GM19397 (cell line): ENCODE data around the gene TCEA3.

Experiments used
- ATAC-seq: cut with Tn5 transposase; IDR thresholded peaks from one replicate; pipeline ENCODE4 v1.9.1; 2021; ENCODE audit warnings: mild to moderate bottlenecking, moderate library complexity; ENCODE audit not compliant: unreplicated experiment

The TCEA3 gene

DNA sequence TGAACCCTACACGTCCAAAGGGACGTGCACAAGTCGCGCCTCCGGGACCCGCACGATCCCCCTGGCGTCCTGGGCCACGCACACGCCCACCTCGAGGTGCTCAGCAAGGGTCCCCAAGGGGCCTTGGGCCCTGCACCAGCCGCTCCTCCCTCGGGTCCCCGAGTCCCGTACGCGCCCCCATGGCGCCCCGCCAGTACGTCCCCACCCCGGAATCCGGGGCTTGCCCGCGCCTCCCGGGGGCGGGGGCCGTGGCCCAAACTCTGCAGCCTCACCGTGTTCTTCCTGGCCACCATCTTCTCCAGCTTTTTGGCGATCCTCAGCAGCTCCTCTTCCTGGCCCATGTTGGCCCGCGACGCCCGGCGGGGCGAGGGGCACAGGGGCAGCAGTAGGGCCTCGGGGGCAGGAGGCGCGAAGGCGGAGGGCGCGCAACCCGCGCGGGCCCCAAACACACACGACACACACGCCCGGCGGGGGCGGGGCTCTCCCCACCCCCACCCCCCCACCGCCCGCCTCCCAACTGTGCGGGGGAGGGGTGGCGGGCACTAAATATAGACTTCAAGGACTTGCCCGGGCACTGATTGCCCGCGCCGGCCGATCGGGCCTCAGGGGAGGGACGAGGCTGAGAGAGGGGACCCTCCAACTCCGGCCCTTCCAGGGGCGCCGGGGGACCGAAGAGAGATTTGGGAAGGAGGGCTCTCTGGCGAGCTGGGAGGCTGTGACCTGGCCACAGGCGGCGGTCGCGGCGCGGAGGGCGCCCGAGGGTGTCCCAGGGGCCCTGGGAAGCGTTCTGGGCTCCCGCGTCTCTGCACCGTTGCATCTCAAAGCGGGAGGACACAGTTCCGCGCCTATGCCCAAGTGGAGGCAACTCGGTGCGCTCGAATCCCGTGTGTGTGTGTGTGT lies at the start of gene TCEA3:
Gene TCEA3 (minus strand): TSS at position 456 of the 900 bp plus-strand sequence. CDS start 115 bp downstream, at position 341.
- ATAC-seq, result no peak

DNA sequence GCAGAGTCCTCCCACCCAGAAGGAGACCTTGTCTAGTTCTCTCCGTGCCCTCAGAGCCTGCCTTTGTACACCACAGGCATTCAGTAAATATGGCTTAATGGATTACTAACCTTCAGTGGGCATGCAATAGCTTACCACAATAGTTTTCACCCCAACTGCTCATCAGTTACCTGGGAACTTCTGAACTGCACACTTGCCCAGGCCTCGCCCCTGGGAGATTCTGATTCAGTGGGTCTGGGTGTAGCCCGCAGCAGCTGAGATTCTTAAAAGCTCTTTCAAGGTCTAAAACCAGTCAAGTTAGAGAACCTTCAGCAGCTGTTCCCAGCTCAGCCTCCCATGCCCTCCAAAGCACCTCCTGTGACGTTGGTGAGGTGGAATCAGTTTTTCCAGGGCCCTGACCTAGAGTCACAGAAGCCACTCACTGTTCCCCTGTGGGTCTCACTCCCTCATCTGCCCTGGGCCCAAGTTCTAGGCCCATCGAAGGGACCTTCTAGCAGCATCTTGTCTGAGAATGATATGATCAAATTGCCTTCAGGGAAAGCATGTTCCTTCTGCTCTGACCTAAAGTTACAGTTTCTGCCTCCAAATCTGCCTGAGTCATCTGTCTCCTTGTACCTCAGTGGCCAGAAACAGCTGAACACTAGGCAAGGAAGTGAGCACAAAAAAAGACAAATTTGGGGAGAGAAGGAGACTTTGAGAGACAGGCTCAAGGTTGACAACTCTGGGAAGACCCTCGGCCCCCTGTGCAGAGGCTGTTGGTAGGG lies 48.7 kb upstream of the TCEA3 start:
- ATAC-seq, result no peak

DNA sequence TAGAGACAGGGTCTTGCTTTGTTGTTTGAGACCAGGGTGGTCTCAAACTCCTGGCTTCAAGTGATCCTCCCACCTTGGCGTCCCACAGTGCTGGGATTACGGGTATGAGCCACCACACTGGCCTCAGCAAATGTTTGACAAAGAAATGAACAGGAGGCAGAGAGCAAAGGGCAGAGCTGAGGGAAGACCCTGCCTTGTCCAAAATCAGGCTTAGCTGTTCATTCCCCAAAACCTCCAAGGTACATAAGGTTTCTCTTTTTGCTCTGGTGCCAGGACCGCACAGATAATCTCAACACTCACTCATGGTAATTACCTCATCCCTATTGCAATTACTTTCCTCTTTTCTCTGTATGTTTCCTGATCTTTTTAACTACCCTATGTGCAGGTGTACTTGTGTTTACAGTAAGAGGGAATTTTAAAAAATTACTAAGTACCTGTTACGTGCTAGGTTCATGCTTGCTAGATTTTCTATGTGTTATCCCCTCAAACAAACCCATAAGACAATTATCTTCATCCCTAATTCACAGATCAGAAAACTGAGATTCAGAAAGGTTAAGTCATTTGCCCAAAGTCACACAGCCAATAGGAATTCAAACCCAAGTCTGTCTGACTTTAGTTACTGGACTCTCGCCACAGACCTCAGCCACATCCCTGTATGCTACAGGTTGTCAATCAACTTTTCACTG lies 47.9 kb upstream of the TCEA3 start:
- ATAC-seq, result no peak

DNA sequence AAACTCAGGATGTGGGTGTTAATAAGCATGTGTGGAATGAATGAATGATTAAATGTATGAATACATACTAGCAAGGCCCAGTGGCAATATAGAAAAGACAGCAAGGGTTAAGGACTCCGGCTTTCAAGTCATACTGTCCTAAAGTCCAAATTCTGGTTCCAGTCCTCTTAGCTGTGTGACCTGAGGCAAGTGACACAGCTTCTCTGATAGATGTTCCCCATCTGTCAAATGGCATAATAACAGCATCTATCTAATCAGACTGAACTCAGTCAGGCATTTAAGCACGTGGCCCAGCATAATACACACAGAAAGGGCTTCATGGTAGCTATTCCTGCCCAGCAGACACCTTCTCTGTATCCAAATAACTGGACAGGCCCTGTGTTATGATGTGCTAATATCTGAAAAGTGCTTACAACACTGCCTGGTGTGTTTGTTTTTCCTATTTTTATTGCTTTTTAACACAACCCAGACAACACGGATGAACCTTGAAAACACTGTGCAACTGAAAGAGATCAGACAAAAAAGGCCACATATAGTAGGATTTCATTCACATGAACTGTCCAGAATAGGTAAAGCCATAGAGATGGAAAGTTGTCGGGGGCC lies 47.0 kb upstream of the TCEA3 start:
- no peak for ATAC-seq

DNA sequence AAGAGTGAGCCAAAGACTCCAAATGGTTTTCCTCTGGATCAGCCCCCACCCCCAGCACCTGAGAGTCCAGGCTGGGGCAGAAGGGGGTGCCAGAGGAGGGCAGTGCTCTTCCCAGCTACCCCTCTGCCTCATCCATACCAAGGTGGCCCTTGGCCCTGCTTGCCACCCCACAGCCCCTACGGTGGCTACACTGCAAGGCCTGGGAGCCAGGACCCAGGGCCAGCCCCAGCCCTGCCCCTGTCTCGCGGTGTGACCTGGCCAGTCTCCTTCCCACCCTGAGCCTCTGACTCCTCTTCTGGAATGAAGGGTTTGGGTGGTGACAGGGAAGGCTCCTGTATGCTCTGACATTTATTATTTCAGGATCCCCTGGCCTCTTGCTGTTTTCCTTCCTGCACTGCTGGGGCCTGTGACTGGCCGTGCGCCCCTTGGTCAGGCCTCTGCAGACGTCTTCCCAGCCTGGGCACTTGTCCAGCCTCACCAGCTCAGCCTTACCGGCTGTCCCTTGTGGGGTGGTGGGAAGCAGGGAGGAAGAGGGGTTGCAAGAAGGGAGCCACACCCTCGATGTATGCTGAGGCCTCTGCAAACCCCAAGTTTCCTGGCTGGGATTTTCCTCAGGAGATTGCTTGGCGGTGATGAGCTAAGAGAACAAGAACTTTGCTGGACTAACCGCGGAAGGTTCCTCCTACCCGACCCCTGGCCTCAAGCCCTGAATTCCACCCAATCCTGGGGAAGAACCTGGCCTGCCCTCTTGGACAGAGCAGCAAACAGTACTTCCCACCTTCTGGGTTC lies 45.9 kb upstream of the TCEA3 start:
- ATAC-seq, result no peak

DNA sequence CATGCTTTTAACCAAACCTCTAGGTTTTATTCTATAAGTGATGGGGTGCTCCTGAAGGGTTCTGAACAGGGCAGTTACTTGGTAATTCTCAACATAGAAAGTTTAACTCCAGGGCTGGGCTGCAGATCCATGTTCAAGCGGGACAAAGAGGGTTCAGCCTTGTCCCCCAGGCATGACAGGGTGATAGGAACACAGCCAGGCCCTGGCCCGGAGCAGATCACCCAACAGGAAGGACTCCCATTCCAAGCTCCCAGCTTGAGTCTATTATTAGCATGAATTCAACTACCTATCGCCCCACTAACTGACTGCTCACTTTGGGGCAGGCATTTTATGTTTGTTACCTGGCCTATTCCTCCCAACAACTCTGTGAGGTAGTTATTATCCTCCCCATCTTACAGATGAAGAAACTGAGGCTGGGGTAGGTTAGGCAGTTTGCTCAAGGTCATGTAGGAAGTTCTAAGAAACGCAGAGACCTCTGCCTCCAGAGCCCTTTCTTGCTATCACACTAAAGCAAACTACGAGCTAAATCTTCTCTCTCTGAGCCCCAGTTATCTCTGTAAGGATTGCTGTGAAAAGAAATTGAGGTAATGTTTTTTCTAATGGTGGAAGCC lies 44.9 kb upstream of the TCEA3 start:
- no peak for ATAC-seq

DNA sequence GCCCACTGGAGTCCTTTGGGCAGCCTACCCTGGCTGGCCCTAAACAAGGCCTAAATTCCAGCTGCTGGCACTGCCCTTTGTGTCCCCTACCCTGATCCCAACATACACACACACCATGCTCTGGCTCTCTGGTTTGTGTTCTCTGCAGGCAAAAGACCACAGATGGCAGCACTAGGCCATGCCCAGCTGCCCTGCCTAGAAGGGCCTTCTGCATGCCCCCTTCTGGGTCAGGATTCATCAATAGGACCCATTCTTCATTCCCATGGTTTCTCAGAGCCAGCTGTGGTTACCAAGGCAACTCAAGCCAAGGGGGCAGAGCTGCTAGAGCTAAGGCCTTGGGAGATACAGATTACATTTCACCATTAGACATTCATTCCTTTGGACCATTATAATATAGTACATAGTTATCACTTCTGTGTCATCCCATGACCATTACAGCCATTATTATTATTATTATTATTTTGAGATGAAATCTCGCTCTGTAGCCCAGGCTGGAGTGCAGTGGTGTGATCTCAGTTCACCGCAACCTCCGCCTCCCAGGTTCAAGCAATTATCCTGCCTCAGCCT lies 42.0 kb upstream of the TCEA3 start:
- no peak for ATAC-seq

DNA sequence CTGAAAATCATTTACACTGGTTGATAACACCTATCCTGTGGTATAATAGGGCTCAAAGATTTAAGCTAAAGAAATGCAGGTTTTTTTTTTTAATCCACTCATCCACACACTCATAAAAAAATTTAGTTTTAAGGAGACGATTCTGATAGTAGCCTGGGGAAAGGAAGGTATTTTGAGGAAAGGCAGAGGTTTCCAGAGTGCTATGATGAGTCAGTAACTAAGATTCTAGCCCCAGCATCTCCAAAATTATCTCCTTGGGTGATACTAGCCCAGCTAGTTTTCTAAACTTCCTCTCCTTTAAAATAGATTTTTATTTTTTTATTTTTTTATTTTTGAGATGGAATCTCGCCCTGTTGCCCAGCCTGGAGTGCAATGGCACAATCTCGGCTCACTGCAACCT lies 38.7 kb upstream of the TCEA3 start:
- no peak for ATAC-seq

DNA sequence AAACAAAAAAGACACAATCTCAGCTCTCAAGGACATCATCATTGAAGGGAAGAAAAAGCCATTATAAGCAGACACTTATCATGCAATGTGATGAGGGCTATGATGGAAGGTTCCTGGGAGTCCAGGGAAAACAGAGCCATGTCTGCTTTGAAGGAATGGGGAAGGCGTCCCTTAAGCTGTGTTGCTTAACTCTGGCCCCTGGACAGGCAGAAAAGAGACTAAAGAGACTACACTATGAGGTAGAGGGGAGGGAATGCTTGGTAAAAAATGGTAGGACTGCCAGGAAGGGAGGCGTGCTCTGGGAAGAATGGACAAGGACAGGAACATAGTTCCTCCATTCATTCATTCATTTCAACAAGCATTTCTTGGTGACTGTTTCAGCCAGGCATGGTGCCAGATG lies 38.2 kb upstream of the TCEA3 start:
- ATAC-seq, result no peak

DNA sequence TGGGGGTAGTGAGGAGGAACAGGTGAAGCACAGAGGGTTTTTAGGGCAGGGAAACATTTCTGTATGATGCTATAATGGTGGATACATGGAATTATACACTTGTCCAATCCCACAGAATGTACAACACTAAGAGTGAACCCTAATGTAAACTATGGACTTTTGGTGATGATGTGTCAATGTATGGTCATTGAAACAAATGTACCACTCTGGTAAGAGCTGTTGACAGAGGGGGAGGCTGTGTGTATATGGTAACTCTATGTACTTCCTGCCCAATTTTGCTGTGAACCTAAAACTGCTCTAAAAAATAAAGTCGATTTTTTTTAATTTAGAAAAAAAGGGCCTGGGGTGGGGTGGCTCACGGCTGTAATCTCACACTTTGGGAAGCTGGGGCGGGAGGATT lies 36.5 kb upstream of the TCEA3 start:
- ATAC-seq, result no peak

DNA sequence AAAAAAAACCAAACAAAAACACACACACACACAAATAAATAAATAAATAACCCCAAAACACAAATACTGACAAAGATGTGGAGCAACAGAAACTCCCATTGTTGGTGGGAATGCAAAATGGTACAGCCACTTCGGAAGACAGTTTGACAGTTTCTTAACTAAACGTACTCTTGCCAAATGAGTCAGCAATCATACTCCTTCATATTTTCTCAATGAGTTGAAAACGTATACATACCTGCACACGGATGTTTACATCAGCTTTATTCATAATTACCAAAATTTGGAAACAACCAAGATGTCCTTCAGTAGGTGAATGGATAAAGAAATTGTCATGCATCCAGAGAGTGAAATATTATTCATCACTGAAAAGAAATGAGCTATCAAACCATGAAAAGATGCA lies 36.0 kb upstream of the TCEA3 start:
- no peak for ATAC-seq

DNA sequence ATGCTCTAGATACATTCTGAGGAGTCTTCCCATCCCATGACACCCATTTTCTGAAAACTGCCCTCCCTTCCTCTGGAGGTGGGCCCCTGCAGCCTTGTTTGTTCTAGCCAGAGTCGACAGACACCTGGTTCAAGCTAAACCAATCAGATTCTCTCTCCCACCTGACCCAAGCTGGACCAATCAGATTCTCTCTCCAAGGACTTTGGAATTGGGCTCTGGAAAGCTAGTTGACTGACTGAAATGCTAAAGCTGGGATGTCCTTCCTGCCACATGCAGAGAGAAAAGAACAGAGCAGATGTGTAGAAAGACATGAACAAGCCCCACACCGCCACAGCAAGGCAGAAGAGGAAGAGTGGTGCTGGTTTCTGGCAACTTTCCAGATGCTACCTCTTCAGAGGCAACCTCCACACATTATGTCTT lies 34.8 kb upstream of the TCEA3 start:
- ATAC-seq, result no peak

DNA sequence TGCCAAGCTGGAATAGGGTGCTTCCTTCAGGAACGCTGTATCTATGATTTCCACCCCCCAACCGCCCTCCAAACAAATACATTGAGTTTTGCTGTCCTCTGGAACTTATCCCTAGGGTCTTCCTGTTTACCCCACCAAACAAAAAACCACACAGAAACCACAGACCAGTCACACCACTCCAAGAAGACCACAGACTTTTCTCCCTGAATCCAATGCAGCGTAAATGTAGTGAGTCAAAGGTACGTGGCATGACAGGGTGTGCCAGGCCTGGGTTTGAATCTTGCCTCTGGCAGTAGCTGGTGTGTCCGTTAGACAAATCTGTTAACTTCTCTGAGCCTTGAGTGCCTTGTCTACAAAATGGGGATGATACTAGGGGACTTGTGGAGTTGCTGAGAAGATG lies 31.7 kb upstream of the TCEA3 start:
- no peak for ATAC-seq

DNA sequence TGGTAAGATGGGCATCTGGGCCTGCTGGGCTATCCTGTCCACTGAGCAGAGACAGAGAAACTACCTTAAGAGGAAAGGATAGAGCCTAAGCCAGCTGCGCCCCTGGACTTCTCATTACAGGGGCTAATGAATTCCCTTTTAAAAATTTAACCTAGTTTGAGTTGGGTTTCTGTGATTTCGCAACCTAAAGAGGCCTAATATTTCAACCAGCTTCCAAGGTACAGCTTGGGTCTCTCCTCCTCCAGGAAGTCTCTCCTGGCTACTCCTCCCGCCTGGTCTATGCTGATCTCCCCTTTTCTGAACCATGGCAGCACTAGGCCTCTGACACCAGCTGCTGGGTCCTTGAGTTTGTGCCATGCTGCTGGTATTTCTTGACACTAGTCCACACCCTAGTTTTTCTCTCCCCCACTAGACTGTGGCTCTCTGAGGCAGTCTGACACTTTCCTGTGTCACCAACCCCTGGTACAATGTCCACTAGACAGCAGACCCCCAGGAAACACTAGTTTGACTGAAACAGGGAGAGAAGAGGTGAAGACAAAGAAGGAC lies 29.0 kb upstream of the TCEA3 start:
- ATAC-seq, result no peak

DNA sequence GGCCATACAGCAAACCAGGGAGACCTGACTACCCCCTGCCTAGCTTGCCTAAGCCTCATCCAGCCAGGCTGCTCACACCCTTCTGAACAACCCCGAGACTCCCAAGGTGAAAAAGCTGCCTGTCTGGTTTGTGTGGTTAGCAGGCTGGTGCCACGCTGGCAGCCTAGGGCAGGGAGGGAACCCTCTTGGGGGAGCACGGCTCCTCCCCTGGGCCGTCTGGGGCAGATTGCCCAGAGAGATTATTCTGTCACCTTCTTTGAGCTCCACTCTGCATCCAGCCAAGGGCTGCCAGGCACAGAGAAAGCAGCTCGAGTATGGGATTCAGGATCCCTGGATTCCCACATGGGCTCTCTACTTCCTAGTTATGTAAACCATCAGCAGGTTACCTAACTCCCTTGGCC lies 27.5 kb upstream of the TCEA3 start:
- no peak for ATAC-seq

DNA sequence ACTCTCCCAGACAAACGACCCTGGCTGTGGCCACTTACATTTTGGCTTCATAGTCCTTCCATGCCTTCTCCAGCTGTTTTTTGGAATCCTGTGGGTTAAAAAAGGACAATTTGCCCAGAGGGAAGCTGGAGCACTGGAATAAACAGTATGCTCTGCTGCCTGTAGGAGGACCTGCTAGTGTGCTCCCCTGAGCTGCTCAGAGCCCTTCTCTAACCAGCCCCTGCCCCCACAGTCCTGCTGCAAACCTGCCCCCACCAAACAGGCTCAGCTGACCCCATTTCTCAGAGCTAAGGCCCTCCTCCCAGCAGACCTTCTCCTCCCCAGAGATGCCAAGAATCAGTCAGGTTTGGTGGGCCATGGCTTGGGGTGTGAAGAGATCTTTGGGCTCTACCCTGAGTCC lies 26.9 kb upstream of the TCEA3 start:
- no peak for ATAC-seq

DNA sequence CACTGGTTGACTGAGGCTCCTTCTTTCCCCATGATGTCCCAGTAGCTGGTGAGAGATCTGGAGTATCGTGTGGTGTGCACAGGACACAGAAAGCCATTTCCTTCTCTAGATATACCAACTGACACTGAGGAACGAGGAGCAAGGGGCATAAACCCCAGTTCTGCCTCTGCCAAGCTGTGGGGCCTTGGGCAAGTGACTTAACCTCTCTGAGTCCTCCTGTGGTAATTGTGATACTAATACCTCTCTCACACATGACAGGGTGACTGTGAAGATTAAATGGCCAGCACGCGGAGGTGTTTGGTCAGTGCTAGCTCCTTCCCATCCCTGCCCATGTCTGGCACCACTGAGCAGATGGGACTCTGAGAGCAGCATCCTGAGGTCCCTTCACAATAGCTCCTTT lies 26.3 kb upstream of the TCEA3 start:
- no peak for ATAC-seq

DNA sequence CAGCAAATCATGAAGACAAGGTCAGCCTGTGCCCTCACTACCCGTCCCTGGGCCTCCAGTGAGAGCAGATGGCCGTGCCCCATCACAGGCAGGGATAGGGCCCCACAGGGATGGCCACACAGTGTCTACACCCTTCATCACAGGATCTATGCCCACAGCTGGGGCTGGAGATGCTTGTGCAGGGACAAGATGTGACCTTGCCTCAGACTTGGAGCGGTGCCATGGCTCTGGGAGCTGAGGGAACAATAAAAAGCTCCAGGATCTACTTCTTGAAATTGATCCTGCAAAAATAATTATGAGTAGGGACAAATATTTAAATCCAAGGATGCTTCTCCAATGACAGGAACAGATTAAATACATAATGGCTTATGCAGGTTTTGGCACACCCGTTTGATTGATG lies 25.4 kb upstream of the TCEA3 start:
- ATAC-seq, result no peak

DNA sequence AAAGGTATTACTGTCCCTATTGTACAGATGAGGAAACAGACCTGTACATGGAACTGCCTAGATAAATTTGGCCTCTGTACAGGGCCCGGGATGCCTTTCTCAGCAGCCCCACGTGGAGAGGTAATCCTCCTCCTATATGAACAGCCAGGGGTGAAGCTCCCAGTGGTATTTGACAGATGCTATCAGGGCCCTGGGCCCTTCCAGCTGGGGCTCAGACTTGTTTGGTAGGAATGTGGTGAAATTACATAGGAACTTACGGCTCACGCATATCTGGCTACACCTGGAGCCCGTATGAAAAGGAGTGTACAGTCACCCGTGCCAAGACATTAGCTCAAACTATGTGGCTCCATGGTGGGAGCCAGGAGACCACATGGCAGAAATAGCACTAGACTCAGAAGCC lies 24.8 kb upstream of the TCEA3 start:
- no peak for ATAC-seq
